Measurements from ENCODE around the gene DNAJC12.
"Not testable (repeated sequence)": the region's sequence is repeated elsewhere in the genome, so short reads cannot be mapped to it uniquely, and the experiment has no call there.

The DNAJC12 gene

DNA sequence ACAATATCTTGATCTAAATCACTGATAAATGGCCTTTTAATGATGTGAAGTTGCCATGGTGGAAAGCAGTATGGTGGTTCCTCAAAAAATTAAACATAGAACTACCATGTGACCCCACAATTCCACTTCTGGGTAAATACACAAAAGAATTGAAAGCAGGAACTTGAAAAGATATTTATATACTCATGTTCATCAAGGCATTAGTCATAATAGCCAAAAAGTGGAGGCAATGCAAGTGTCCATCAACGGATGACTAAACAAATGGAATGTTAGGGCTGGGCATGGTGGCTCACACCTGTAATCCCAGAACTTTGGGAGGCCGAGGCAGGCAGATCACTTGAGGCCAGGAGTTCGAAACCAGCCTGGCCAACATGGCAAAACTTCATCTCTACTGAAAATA, 2.0 kb upstream of the DNAJC12 start:
- TF ChIP-seq, protein P1, sequence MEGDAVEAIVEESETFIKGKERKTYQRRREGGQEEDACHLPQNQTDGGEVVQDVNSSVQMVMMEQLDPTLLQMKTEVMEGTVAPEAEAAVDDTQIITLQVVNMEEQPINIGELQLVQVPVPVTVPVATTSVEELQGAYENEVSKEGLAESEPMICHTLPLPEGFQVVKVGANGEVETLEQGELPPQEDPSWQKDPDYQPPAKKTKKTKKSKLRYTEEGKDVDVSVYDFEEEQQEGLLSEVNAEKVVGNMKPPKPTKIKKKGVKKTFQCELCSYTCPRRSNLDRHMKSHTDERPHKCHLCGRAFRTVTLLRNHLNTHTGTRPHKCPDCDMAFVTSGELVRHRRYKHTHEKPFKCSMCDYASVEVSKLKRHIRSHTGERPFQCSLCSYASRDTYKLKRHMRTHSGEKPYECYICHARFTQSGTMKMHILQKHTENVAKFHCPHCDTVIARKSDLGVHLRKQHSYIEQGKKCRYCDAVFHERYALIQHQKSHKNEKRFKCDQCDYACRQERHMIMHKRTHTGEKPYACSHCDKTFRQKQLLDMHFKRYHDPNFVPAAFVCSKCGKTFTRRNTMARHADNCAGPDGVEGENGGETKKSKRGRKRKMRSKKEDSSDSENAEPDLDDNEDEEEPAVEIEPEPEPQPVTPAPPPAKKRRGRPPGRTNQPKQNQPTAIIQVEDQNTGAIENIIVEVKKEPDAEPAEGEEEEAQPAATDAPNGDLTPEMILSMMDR (IDR thresholded peaks at IDR 0.05; ENCODE audit: low read depth, low read length, missing control alignments): no peak
- DNase-seq (ENCODE audit: low read depth): no peak
- H3K4me3 ChIP-seq (ENCODE audit: low read depth, low read length): no peak overlapping the region

DNA sequence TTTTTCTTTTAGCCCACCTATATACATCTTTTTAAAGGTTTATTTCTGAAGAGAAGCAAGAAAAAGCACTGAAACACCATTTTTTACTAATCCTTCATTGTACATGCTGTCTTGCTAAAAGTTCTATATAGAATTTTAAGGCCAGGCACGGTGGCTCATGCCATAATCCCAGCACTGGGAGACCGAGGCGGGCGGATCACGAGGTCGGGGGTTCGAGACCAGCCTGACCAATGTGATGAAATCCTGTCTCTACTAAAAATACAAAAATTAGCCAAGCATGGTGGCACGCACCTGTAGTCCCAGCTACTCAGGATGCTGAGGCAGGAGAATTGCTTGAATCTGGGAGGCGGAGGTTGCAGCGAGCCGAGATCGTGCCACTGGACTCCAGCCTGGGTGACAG, 1.5 kb upstream of the DNAJC12 start:
- not testable (repeated sequence) for H3K4me3 ChIP-seq (ENCODE audit: low read depth, low read length); DNase-seq (ENCODE audit: low read depth)

DNA sequence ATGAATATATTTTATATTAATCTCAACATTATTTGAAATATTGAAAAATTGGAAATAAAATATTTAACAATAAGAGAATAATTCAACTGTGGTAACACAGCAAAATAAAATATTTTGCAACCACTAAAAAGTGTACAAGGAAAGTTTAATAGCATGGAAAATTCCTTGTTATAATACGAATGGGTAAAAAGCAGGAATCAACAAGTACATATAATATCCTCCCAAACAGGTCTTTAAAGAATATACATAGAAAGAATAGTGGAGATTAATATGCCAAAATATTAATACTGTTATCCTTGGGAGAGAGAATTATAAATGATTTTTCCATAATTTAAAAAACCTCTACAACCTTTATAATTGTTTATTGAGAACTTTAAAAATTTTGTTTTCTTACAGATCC, 1.0 kb downstream of the DNAJC12 start:
- no peak for DNase-seq (ENCODE audit: low read depth)
- TF ChIP-seq, protein P1 (IDR thresholded peaks at IDR 0.05; ENCODE audit: low read depth, low read length, missing control alignments): no peak
- H3K4me3 ChIP-seq (ENCODE audit: low read depth, low read length): no peak overlapping the region

DNA sequence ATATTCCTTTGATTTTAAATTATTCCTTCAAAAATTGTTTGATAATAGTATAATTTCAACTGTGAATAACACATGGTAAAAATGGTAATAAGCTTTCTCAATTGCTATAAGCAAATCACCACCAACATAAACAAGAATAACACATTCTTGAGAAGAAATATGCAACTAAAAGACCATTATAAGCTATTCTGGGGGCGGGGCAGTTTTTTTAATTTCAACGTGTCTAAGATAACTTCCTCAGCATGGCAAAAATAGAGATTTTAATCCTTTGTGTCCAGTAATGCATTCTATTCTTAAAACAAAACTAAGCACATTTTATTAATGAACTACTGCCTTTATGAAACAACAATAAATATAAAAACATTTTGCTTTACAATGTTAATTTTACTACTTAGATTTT, 1.5 kb downstream of the DNAJC12 start:
- no peak for DNase-seq (ENCODE audit: low read depth)
- no peak overlapping the region for H3K4me3 ChIP-seq (ENCODE audit: low read depth, low read length)
- TF ChIP-seq, protein P1 (IDR thresholded peaks at IDR 0.05; ENCODE audit: low read depth, low read length, missing control alignments): no peak

DNA sequence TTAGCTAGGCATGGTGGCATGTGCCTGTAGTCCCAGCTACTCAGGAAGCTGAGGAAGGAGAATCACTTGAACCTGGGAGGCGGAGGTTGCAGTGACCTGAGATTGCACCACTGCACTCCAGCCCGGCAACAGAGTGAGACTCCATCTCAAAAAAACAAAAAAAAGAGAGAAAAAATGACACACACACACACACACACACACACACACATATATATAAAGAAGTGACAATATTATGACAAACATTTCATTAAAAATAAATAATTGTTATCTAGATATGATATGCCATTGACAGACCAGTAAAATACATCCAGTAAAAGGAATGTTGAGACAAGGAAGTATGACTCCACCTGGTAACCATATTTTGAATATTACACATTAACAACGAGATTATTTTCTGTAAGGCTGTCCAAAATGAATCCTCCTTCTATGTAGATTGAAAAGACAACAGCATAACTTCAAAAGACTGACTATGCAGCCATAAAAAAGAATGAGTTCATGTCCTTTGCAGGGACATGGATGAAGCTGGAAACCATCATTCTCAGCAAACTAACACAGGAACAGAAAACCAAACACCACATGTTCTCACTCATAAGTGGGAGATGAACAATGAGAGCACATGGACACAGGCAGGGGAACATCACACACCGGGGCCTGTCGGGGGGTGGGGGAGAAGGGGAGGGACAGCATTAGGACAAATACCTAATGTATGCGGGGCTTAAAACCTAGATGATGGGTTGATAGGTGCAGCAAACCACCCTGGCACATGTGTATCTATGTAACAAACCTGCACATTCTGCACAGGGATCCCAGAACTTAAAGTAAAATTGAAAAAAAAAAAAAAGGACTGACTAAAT, 2.2 kb downstream of the DNAJC12 start:
- H3K4me3 ChIP-seq (ENCODE audit: low read depth, low read length); DNase-seq (ENCODE audit: low read depth): not testable (repeated sequence)

DNA sequence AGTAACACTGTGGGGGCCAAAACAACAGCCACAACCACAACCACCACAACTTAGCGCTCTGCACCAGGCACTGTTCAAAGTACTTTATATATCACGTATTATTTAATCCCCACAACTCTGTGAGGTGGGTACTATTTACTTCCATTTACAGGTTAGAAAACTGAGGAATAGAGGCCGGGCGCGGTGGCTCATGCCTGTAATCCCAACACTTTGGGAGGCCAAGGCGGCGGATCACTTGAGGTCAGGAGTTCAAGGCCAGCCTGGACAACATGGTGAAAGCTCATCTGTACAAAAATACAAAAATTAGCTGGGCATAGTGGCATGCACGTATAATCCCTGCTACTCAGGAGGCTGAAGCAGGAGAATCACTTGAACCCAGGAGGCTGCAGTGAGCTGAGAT, 3.6 kb downstream of the DNAJC12 start:
- TF ChIP-seq, protein P1 (IDR thresholded peaks at IDR 0.05; ENCODE audit: low read depth, low read length, missing control alignments): no peak
- no peak overlapping the region for H3K4me3 ChIP-seq (ENCODE audit: low read depth, low read length)

DNA sequence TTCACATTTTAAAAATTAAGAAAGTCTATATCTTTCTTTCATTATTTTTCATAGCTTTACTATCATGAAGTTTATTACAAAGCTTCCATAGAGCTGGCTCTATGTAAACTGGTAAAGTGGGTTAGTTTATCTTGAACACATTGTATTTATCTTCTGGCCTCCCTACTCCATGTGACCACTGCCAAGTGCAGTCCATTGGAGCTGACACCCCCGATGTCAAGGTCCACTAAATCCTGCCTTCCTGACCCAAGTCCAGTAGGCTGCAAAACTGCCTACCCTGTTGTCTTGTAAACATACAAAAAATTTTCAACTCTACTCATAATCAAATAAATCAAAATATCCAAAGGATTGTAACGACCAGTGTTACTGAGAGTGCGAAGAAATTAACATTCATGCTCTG, 10.2 kb downstream of the DNAJC12 start:
- H3K4me3 ChIP-seq (ENCODE audit: low read depth, low read length): no peak overlapping the region
- no peak for DNase-seq (ENCODE audit: low read depth)
- TF ChIP-seq, protein P1 (IDR thresholded peaks at IDR 0.05; ENCODE audit: low read depth, low read length, missing control alignments): no peak

More for the DNA sequence above, 3.6 kb downstream of the DNAJC12 start:
- DNase-seq (ENCODE audit: low read depth): no peak

DNA sequence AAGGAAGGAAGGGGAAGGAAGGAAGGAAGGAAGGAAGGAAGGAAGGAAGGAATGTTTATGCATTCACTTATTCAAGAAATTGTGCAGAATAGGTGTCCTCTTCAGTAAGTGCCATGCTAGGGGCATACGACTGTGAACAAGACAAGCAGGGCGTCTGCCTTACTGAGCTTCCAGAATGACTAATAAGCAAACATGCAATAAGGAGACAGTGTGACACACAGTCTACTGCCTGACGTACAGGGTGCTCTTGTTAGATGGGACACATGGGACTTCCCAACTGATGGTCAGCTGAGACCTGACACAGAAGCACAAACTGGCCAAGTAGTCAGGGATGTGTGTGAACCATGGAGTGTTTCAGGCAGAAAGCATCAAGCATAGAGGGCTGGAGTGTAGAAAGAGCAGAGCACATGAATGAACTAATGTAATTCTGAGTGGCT, 18.2 kb downstream of the DNAJC12 start:
- DNase-seq (ENCODE audit: low read depth): no peak
- TF ChIP-seq, protein P1 (IDR thresholded peaks at IDR 0.05; ENCODE audit: low read depth, low read length, missing control alignments): no peak
- H3K4me3 ChIP-seq (ENCODE audit: low read depth, low read length): no peak overlapping the region
